Measurements from ENCODE around the gene ADRB2. TPM values are rescaled to one million over a fixed set of nuclear protein-coding genes. Genes with fewer than 3 reads are reported as not detected.

ADRB2 gene
- total and polyA plus RNA-seq, 10 of the 15 experiments (the other 5 are each of a cell fraction or from before 2014, with no cell fraction given), result 0.03 to 0.34 (median 0.18) TPM; not detected in 1

- TF ChIP-seq SUZ12 (IDR thresholded peaks at IDR 0.05; ENCODE audit: unreplicated experiment), result no peak
- no peak for TF ChIP-seq YBX1 (IDR thresholded peaks at IDR 0.05)
- TF ChIP-seq GATAD2B (conservative IDR thresholded peaks at IDR 0.05; ENCODE audit: low read depth), result no peak
- TF ChIP-seq BHLHE40 (IDR thresholded peaks at IDR 0.05; ENCODE audit: borderline replicate concordance in 1 of 2, low read depth in 2 of 2, low read length in 1 of 2), result peak in 1 of 2 experiments; percentile 35; a peak in 1 of 4 replicates
- TF ChIP-seq POLR2AphosphoS5 (IDR thresholded peaks at IDR 0.05; ENCODE audit: low read length), result no peak
- TF ChIP-seq, protein P1, sequence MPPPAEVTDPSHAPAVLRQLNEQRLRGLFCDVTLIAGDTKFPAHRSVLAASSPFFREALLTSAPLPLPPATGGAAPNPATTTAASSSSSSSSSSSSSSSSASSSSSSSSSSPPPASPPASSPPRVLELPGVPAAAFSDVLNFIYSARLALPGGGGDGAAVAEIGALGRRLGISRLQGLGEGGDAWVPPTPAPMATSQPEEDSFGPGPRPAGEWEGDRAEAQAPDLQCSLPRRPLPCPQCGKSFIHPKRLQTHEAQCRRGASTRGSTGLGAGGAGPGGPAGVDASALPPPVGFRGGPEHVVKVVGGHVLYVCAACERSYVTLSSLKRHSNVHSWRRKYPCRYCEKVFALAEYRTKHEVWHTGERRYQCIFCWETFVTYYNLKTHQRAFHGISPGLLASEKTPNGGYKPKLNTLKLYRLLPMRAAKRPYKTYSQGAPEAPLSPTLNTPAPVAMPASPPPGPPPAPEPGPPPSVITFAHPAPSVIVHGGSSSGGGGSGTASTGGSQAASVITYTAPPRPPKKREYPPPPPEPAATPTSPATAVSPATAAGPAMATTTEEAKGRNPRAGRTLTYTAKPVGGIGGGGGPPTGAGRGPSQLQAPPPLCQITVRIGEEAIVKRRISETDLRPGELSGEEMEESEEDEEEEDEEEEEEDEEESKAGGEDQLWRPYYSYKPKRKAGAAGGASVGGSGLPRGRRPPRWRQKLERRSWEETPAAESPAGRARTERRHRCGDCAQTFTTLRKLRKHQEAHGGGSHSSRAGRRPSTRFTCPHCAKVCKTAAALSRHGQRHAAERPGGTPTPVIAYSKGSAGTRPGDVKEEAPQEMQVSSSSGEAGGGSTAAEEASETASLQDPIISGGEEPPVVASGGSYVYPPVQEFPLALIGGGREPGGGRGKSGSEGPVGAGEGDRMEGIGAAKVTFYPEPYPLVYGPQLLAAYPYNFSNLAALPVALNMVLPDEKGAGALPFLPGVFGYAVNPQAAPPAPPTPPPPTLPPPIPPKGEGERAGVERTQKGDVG (CRISPR knock-in tag; IDR thresholded peaks at IDR 0.05), result no peak
- peak; percentile 91 for TF ChIP-seq EED (IDR thresholded peaks at IDR 0.05; ENCODE audit: low read depth)
- peak; percentile 80 for TF ChIP-seq DPF2 (IDR thresholded peaks at IDR 0.05)
- TF ChIP-seq POU2F2 (IDR thresholded peaks at IDR 0.05; ENCODE audit: borderline replicate concordance, low read depth, low read length), result peak; percentile 54; the same call in 2 of the 3 replicates
- TF ChIP-seq NFXL1 (IDR thresholded peaks at IDR 0.05; ENCODE audit: borderline replicate concordance), result no peak
- TF ChIP-seq, protein P2, sequence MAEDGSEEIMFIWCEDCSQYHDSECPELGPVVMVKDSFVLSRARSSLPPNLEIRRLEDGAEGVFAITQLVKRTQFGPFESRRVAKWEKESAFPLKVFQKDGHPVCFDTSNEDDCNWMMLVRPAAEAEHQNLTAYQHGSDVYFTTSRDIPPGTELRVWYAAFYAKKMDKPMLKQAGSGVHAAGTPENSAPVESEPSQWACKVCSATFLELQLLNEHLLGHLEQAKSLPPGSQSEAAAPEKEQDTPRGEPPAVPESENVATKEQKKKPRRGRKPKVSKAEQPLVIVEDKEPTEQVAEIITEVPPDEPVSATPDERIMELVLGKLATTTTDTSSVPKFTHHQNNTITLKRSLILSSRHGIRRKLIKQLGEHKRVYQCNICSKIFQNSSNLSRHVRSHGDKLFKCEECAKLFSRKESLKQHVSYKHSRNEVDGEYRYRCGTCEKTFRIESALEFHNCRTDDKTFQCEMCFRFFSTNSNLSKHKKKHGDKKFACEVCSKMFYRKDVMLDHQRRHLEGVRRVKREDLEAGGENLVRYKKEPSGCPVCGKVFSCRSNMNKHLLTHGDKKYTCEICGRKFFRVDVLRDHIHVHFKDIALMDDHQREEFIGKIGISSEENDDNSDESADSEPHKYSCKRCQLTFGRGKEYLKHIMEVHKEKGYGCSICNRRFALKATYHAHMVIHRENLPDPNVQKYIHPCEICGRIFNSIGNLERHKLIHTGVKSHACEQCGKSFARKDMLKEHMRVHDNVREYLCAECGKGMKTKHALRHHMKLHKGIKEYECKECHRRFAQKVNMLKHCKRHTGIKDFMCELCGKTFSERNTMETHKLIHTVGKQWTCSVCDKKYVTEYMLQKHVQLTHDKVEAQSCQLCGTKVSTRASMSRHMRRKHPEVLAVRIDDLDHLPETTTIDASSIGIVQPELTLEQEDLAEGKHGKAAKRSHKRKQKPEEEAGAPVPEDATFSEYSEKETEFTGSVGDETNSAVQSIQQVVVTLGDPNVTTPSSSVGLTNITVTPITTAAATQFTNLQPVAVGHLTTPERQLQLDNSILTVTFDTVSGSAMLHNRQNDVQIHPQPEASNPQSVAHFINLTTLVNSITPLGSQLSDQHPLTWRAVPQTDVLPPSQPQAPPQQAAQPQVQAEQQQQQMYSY (CRISPR knock-in tag; IDR thresholded peaks at IDR 0.05), result no peak
- TF ChIP-seq, protein P3, sequence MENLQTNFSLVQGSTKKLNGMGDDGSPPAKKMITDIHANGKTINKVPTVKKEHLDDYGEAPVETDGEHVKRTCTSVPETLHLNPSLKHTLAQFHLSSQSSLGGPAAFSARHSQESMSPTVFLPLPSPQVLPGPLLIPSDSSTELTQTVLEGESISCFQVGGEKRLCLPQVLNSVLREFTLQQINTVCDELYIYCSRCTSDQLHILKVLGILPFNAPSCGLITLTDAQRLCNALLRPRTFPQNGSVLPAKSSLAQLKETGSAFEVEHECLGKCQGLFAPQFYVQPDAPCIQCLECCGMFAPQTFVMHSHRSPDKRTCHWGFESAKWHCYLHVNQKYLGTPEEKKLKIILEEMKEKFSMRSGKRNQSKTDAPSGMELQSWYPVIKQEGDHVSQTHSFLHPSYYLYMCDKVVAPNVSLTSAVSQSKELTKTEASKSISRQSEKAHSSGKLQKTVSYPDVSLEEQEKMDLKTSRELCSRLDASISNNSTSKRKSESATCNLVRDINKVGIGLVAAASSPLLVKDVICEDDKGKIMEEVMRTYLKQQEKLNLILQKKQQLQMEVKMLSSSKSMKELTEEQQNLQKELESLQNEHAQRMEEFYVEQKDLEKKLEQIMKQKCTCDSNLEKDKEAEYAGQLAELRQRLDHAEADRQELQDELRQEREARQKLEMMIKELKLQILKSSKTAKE (IDR thresholded peaks at IDR 0.05; ENCODE audit: low read depth, poor library complexity, severe bottlenecking), result peak; percentile 82
- TF ChIP-seq WRNIP1 (IDR thresholded peaks at IDR 0.05; ENCODE audit: borderline replicate concordance, low read depth, low read length), result no peak
- no peak for TF ChIP-seq E4F1 (IDR thresholded peaks at IDR 0.05; ENCODE audit: borderline replicate concordance, partially characterized antibody)
- TF ChIP-seq RCOR1 (conservative IDR thresholded peaks at IDR 0.05; ENCODE audit: low read depth, low read length), result 0 out of 2 replicates have a peak, but pooled peaks have one; percentile 36
- no peak for TF ChIP-seq POLR2A (IDR thresholded peaks at IDR 0.05; ENCODE audit: low read depth, low read length)
- TF ChIP-seq GABPA (IDR thresholded peaks at IDR 0.05; ENCODE audit: low read depth), result peak; percentile 59; the same call in 1 of the 2 replicates
- TF ChIP-seq RELA (IDR thresholded peaks at IDR 0.05; ENCODE audit: borderline replicate concordance, partially characterized antibody), result no peak
- TF ChIP-seq MTA3 (IDR thresholded peaks at IDR 0.05; ENCODE audit: borderline replicate concordance, low read length), result peak; percentile 83; the same call in 1 of the 2 replicates
- TF ChIP-seq TAF1 (IDR thresholded peaks at IDR 0.05; ENCODE audit: borderline replicate concordance, low read depth, low read length), result no peak
Observed at GRCh38 chr5:148791334-148791667, 35.1 kb upstream of the ADRB2 start (continued).

All from GM12878 (cell line).